ENCODE data around the gene DOCK4.
"Not testable (repeated sequence)": the region's sequence is repeated elsewhere in the genome, so short reads cannot be mapped to it uniquely, and the experiment has no call there.

DOCK4 gene

DNA sequence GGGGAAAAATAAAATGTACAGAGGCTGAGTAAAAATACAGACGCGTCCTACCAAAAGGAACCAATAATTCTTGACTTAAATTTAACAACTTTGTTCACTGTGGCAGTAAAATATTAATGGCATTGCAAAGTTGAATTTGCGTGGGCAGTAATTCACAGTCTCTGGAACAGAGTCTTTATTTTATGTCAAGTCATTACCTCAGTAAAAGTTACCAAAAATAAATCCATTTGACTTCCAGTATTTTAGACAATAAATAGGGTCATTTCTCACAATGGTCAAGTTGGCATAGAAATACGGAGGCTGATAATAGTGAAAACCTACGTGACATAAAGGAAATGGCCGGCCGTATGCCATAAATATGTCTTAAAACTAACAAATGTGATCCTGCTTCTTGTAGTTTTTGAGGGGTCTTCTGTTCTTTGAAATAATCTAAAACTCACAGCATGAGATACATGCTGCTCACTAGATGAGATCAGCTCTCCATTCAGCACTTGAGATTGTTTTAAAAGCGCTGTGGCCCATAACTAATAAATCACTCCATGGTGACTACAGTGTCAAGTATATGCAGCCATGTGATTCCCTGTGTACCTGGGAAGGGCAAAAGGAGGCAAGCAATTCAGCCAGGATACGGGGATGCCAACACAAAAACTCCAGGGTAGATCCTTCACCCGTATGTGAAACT, 75.3 kb downstream of the DOCK4 start:
- no peak for DNase-seq (ENCODE audit: low read depth)

DNA sequence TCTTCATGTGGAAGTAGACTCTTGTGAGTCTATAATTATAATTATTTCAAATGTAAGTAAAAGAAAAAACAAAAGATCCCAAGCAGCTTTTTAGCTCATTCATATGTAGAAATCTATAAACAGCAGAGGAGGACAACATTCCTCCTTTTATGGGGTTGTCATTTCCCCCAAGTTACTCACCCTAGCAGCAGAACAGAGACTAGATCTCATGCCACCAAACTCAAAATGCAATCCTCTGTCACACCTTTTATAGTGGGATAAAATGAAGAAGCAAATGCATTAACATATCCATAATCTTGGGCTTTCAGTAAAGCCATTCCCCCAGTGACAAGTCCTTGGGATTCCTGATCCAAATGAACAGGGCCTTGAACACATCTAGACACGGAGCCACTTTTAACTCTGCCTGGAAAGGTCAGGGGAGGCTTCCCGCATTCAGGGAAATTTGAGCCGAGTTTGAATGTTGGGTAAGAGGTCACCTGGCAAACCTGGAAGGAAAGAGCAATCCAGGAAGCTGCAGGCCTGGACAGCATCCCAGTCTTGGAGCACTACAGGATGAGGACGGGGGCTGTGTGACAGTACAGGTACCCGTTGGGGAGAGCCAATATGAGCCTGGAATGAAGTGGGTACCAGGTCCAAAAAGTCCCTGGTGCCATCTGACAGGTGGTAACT, 76.4 kb downstream of the DOCK4 start:
- no peak for DNase-seq (ENCODE audit: low read depth)

DNA sequence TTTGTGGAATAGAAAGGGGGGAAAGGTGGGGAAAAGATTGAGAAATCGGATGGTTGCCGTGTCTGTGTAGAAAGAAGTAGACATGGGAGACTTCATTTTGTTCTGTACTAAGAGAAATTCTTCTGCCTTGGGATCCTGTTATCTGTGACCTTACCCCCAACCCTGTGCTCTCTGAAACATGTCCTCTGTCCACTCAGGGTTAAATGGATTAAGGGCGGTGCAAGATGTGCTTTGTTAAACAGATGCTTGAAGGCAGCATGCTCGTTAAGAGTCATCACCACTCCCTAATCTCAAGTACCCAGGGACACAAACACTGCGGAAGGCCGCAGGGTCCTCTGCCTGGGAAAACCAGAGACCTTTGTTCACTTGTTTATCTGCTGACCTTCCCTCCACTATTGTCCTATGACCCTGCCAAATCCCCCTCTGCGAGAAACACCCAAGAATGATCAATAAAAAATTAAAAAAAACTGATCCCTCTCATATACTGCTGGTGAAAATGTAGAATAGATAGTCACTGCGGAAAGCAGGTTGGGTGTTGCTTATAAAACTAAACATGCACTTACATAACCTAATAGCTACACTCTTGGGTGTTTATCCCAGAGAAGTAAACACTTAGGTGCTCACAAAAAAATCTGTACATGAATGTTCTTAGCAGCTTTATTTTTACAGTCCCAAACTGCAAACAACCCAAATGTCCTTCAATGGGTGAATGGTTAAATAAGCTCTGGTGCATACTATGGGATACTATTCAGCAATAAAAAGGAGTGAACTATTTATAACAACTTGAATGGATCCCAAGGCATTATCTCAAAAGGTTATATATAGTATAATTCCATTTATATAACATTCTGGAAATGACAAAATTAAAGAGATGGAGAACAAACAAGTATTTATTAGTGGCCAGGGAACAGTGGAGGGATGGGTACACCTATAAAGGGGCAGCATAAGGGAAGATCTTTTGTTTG, 77.5 kb downstream of the DOCK4 start:
- DNase-seq (ENCODE audit: low read depth): not testable (repeated sequence)

DNA sequence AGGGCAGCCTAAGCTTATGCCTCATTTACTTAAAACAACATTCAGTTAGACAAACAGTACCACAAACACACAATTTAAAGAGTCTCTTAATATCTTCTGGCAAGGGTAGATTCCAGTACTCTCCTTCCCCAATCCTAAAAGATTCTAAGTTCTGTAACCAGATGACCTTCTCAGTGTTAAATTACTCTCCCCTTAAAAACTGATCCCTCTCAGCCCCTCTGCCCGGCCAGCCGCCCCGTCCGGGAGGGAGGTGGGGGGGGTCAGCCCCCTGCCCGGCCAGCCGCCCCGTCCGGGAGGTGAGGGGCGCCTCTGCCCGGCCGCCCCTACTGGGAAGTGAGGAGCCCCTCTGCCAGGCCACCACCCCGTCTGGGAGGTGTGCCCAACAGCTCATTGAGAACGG, 78.2 kb downstream of the DOCK4 start:
- not testable (repeated sequence) for DNase-seq (ENCODE audit: low read depth)

DNA sequence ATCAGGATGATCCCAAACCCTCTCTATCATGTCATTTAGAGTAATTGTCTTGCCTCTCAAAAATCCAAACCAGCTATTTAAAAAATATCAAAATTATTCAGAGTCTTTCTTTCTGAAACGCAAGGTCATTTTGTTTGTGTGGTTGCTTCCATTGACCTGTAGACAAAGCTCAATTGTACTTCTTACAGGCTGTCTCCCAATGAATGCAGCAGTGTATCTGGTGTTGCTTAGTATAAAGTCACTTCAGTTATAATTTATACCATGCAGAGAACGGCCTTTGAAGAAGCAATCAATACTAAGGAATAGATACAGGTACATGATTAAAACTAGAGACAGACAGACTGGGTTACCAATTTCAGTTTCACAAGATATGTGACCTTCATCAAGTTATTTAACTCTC, 80.9 kb downstream of the DOCK4 start:
- DNase-seq (ENCODE audit: low read depth): no peak

DNA sequence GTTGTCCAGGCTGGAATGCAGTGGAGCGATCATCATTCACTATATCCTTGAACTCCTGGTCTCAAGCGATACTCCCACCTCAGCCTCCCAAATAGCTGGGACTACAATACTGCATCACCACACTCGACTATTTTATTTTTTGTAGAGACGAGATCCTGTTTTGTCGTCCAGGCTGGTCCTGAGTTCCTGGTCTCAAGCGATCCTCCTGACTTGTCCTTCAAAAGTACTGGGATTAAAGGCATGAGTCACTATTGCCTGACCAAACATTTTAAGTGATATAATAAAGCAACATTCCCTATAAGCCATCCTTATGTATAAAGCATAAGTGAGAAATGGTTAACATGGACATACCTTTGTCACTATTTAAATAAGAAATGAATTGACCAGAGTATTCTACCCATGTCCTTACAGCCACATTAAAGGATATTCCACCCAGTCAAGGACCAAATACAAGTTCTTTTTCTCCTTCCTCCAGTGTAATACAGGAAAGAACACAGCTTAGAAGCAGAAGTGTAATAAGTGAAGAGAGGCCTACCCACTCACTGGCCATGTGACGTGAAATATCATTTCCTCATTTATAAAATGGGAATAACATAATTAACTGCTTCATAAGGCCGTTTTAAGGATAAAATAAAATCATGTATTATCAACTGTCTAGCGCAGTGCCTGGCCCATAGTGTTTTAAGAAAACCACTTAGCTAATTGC, 82.0 kb downstream of the DOCK4 start:
- DNase-seq (ENCODE audit: low read depth): no peak

DNA sequence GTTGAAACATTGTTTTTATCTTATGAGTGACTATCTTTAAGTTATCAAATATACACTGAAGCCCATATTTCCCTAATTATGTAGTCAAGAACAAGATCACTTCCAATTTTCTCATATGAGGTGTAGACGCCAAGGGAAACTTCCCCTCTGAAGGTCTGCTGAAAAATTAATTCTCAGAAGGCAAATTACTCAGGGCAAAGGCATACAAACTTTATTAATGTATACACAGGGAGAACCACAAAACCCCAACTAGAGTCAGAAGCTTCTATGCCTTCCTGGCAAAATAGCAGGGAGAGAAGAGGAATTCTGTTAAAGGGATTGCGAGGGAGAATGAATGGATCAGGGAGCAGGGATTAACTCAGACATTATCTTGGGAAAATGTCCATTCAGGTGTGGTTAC, 83.4 kb downstream of the DOCK4 start:
- no peak for DNase-seq (ENCODE audit: low read depth)

DNA sequence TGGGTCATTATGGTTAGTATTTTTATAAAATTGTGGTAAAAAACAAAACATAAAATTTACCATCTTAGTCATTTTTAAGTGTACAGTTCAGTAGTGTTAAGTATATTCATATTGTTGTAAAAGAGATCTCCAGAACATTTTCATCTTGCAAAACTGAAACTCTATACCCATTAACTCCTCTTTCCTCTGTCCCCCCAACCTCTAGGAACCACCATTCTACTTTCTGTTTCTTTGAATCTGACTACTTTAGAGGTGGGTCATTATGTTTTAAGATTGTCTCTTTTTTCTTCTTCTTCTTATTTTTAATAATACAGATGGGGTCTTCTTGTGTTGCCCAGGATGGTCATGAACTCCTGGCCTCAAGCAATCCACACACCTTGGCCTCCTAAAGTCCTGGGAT, 84.1 kb downstream of the DOCK4 start:
- DNase-seq (ENCODE audit: low read depth): no peak

DNA sequence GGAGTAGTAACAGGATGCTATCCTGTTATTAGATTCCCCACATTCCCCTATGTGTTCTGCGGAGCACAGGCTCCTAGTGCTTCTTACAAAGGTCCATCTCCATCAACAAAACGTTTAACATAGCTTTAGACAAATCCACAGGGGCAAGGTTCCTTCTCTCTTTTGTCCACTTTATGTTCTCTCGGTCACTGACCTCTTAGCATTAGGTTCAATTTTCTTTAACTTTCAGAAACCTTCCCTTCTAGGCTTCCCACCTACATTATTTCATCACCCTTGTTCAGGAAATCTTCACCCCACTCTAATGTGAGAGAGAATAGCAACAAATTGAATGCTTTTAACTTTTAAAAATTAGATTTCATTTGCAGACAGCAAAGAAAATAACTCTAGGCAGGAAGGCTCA, 84.9 kb downstream of the DOCK4 start:
- no peak for DNase-seq (ENCODE audit: low read depth)

DNA sequence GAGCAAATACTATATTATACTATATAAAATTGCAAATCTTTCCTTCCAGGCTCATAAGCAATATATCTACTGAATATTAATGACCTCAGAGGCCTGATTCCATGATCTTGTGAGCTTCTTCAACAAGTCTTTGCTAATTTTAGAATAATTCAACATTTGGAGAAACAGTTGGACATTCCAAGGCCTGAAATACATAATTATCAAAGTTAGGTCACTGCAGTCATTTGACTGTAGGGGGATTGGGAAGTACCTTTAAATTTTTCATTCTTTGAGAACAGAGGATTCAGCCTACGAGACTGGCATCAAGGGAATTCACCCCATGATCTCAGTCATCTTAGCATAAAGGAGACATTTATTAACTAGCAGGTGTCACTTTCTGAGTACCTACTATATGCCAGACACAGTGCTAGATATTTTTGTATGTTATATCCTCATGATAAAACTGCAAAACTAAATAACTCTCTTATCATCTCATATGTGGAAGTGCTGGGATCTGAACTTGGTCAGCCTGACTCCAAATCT, 85.4 kb downstream of the DOCK4 start:
- DNase-seq (ENCODE audit: low read depth): no peak

DNA sequence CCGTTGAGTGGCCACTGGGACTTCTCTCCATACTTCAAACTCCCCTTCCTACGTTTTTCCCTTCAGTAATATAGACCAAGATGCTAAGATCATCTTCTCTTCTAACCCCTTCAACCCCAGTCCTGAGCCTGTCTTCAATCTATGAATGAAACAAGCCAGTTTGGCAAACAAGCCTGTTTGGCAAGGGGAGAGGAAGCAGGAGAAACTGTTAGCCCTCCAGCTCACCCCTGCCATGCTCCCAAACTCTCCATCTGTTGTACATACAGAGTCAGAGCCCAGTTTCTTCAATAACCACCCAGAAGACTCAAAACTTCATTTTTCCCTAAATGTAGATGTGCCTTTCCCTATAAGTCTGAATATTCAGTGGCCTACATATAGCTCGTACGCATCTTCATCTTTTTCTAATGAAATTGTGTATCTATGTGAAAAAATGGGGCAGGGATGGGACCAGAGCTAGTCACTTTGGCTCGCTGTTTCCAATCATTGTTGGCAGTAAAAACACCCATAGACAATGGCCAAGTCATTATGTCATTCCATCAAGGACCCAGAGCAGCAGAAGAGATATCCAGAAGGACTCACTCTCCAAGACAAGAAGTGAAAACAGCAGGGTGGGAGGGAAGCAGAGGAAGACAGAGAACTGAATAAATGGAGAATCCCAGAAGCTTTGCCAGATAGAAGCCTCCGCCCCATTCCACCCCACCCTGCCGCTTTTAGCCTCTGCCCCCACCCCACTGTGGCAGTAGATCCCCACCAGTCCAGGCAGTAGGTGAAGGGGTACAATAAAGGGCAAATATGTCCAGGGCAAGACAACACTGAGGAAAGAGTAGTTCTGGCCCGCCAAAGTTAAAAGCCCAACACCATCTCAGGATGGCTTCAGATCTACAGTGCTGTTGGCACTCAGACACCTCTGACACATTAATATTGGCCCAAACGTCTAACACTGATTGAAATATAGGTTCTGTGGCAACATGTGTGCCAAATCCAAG, 87.3 kb downstream of the DOCK4 start:
- DNase-seq (ENCODE audit: low read depth): no peak

DNA sequence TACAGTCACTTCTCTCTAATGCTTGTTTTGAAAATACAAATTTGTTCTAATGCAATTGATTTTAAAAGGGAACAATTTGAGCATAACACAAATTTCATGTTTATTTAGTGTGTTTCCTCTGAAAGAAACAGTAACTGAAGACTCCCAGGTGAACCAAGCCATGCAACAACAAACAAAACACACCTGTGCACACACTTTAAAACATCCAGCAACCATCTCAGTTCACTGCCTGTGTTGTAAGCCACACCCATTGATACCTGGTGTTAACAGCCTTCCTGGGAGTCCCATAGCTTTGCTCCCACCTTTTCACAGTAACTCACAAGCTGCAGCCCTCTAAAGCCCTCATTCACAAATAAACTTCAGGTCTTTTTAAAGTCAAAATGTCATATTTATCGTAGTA, 89.3 kb downstream of the DOCK4 start:
- DNase-seq (ENCODE audit: low read depth): no peak

DNA sequence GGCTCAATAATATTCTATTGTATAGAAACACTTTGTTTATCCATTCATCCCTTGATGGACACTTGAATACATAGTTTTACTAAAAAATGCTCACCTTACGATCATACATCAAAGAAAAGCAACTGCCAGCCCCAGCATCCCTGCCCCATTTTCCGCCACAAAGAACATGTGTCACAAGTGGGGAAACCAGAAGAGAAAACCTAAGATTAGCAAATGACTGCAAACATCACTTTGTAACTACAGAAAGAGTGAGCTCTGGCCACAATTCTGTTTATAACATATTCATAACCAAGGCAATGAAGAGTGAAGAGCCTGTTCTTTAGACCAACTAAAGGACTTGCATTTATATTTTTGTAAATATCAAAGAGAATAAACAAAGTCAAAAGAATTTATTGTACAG, 89.8 kb downstream of the DOCK4 start:
- DNase-seq (ENCODE audit: low read depth): no peak

DNA sequence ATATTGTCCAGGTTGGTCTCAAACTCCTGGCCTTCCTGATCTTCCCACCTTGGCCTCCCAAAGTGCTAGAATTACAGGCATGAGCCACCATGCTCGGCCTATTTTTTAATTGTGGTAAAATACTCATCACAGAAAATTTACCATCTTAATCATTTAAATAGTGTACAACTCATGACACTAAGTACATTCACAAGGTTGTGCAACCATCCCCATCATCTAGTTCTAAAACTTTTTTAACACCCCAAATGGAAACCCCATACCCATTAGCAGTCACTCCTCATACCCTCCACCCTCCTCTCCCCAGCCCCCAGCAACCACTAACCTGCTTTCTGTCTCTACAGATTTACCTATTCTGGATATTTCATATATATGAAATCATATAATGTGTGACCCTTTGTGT, 90.3 kb downstream of the DOCK4 start:
- no peak for DNase-seq (ENCODE audit: low read depth)

DNA sequence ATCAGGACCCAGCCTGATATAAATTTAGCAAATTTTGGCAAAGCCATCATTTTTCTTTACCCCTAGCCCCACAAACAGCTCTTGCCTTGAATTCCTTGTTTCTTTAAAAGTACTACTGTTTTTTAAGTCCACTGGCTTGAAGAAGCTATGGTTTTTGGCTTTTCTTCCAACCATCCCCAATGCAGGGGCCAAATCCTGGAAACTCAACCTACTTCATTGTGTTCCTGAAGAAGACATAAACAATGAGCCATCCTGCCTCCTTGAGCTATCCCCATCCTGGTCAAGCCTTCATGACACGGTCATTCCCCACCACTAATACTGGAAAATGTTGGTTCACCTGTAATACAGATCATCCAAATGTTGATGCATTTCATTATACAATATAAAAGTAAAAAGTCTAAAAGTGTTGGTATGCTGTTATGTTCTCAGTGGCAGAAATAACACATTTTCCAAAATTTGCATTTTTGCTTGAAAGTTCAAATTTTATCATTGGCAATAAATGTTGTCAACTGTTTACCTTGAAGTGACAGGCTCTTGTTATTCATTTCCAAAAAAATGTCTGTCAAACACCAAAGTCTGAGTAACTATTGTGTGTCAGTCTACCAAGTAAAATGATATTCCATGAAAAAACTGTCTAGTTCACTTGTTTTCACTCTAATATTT, 92.2 kb downstream of the DOCK4 start:
- DNase-seq (ENCODE audit: low read depth): no peak

DNA sequence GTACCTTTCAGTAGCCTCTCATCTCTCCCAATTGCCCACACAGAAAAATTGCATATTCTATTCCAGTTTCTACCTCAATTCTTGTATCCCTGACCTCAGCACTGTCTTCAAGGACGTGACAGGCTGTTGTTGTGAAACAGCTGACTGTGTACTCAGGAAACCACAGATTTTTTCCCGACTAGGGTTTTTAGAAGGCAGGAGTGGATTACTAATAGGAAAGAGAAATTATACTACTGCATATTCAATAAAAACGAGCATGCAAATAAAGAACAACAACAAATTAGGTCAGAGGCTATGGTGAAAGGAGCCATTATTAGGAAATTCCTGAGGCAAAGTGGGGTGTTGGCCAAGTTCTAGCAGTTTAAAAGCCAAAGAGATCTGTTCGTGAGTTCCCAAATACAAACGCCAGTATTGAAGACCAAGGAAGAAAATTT, 93.4 kb downstream of the DOCK4 start:
- no peak for DNase-seq (ENCODE audit: low read depth)

DNA sequence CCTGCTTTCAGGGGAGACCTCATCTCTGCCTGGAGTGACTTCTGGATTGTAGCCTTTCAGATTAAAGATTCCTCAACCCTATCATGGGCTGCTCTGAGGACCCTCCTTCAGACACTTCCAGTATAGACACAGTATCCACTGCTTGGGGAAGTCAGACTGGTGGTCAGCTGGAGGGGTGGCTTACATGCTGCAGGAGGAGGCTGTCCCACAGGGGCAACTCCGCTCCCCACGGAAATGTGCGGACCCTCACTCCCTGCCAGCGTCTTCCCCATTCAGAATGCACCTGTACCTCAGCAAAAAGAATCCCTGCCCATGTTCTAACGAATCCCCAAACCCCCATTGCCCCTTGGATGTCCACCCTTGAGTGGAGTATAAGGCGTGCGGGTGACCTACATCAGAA, 95.5 kb downstream of the DOCK4 start:
- DNase-seq (ENCODE audit: low read depth): no peak

DNA sequence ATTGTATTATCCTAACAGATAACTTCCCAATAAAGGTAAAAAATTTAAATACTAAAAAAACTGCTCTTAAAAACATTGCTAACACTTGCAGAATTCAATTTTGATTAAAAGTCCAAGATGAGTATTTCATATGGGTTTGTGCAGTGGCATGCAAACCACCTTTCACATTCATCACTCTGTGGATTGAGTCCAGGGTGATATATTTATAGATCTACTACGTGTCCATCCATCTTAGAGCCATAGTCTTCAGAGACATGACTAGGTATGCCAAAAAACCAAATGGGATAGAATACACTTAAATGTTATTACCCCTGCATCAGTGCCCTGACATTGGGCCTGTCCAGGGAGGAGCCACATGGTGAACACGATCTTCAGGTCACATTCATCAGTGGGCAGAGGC, 96.0 kb downstream of the DOCK4 start:
- DNase-seq (ENCODE audit: low read depth): no peak

DNA sequence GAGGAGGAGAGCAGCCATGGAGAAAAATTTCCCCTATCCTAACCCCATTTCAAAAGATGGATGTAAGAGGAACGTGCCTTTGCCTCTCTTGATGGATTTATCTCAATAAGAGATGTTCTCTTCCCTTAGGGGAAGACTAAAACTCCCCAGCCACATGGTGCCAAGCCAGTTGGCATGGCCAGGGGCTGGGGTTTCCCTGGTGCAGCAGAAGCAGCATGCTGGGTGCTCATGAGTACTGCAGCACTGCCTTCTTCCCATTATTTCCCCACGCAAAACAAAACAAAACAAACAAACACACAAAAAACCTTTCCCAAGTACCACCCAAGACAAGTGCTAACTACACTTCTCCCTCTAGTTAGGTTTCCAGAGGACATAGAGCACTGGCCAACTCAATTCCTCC, 97.2 kb downstream of the DOCK4 start:
- no peak for DNase-seq (ENCODE audit: low read depth)
